Keratinocyte (primary cell): Measurements from ENCODE around the gene PNCK.

Experiments
- CTCF ChIP-seq, 3 experiments: IDR thresholded peaks in 1 of 3; conservative IDR thresholded peaks in 1 of 3; optimal IDR thresholded peaks in 1 of 3; 2 replicates in 2 of 3; 3 replicates in 1 of 3; pipeline versions ENCODE3 to v1.5.1; 2011; ENCODE audit warnings: low read length in 3 of 3, mild to moderate bottlenecking in 3 of 3, moderate library complexity in 2 of 3, control low read depth in 1 of 3, inconsistent platforms in 1 of 3; ENCODE audit not compliant: insufficient read depth in 2 of 3; ENCODE audit errors: extremely low read depth in 1 of 3
- EZH2 ChIP-seq: IDR thresholded peaks from one replicate; pipeline ENCODE4 v1.6.1; 2012; ENCODE audit warnings: inconsistent platforms, mild to moderate bottlenecking, low read length, moderate library complexity

- TF ChIP-seq EZH2 (no peak), CTCF (optimal IDR thresholded peaks at IDR 0.05 in 1 of 3, IDR thresholded peaks at IDR 0.05 in 1 of 3, conservative IDR thresholded peaks at IDR 0.05 in 1 of 3; ENCODE audit: extremely low read depth in 1 of 3, insufficient read depth in 2 of 3, low read length in 3 of 3) (no peak)
These were observed 28.5 kb downstream of the PNCK start for GRCh38 chrX:153645151-153645550.
